ENCODE results near the gene LRRC75A.

DNA sequence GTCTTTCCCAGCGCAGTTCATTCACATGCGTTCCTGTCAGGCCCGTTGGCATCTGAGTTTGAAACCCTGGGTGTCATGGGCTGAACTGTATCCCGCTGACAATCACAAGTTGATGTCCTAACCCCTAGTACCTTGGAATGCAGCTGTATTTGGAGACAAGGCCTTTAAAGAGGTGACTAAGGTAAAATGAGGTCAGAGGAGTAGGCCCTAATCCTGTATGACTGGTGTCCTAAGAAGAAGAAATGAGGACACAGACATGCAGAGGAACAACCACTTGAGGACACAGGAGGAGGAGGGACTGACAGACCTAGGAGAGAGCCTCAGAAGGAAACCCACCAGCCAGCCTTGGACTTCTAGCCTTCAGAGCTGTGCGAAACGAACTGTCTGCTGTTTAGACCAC, 43.5 kb downstream of the LRRC75A start:
- no peak for TF ChIP-seq EZH2 (IDR thresholded peaks at IDR 0.05; ENCODE audit: borderline replicate concordance, low read length)
- TF ChIP-seq, protein P1, sequence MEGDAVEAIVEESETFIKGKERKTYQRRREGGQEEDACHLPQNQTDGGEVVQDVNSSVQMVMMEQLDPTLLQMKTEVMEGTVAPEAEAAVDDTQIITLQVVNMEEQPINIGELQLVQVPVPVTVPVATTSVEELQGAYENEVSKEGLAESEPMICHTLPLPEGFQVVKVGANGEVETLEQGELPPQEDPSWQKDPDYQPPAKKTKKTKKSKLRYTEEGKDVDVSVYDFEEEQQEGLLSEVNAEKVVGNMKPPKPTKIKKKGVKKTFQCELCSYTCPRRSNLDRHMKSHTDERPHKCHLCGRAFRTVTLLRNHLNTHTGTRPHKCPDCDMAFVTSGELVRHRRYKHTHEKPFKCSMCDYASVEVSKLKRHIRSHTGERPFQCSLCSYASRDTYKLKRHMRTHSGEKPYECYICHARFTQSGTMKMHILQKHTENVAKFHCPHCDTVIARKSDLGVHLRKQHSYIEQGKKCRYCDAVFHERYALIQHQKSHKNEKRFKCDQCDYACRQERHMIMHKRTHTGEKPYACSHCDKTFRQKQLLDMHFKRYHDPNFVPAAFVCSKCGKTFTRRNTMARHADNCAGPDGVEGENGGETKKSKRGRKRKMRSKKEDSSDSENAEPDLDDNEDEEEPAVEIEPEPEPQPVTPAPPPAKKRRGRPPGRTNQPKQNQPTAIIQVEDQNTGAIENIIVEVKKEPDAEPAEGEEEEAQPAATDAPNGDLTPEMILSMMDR (IDR thresholded peaks at IDR 0.05; ENCODE audit: low read length) = no peak
